Endothelial cell of umbilical vein (primary cell): Measurements from ENCODE around the gene TMEM106C. TPM values are rescaled to one million over a fixed set of nuclear protein-coding genes. Genes with fewer than 3 reads are reported as not detected.
A peak's percentile ranks its signal among the peaks of the same experiment; 100 is the strongest.

Experiments used
- BruUV-seq: library from RNA; stranded (reverse); fragments of 400-500 nt; replicated peaks from 2 replicates; lab custom pipeline; 2021; lab: Mats Ljungman, UMichigan
- CTCF ChIA-PET: fragments of 300-600, 350-600 bp; sonication (Branson Sonifier 250); formaldehyde crosslinking; loops from one replicate; lab custom pipeline; 2021; ENCODE audit warnings: antibody characterized with exemption, inconsistent platforms; lab: Charles Lee
- POLR2A ChIA-PET: fragments of 300-600, 350-600 bp; sonication (Branson Sonifier 250); formaldehyde crosslinking; loops from one replicate; lab custom pipeline; 2021; ENCODE audit warnings: antibody characterized with exemption, inconsistent platforms; lab: Charles Lee
- DNase-seq: peaks from one replicate; pipeline ENCODE4 v3.0.0-alpha.2; 2011; ENCODE audit warnings: low read depth, low spot score
- FAIRE-seq: peaks from 2 replicates; lab custom pipeline; 2011; peaks lifted over from hg19 to GRCh38; lab: Jason Lieb, UNC
- H2AFZ ChIP-seq: 2 replicates; pipeline ENCODE4 v1.6.0; 2012; ENCODE audit warnings: low read depth, low read length, control low read depth, inconsistent platforms
- H3K27ac ChIP-seq: 2 replicates; pipeline ENCODE4 v1.5.1; 2011; ENCODE audit warnings: low read depth, mild to moderate bottlenecking, control low read depth, low read length, moderate library complexity; ENCODE audit not compliant: insufficient read depth
- H3K27me3 ChIP-seq, 2 experiments: 2 replicates each; pipeline versions ENCODE4 v1.6.0 to v1.6.1; 2011; ENCODE audit warnings: low read length in 2 of 2, mixed read lengths in 1 of 2; ENCODE audit not compliant: control insufficient read depth in 2 of 2, insufficient read depth in 2 of 2
- H3K36me3 ChIP-seq, 2 experiments: 2 replicates in 1 of 2; 3 replicates in 1 of 2; pipeline ENCODE4 v1.5.1; 2011; ENCODE audit warnings: low read length in 2 of 2, mild to moderate bottlenecking in 1 of 2, moderate library complexity in 1 of 2; ENCODE audit not compliant: control insufficient read depth in 2 of 2, insufficient read depth in 2 of 2; ENCODE audit errors: extremely low read depth in 1 of 2
- H3K4me1 ChIP-seq: 3 replicates; pipeline ENCODE4 v1.5.1; 2011; ENCODE audit warnings: mild to moderate bottlenecking, low read length; ENCODE audit not compliant: control insufficient read depth, insufficient read depth; ENCODE audit errors: extremely low read depth
- H3K4me2 ChIP-seq: 2 replicates; pipeline ENCODE4 v1.6.1; 2011; ENCODE audit warnings: low read length, control low read depth, mixed read lengths; ENCODE audit not compliant: insufficient read depth
- H3K4me3 ChIP-seq, 3 experiments: fragments of 200-600 bp in 1 of 3; sonication (generic), shearing (Covaris generic) in 1 of 3; replicated peaks in 1 of 3; 2 replicates each; pipeline ENCODE4 v1.5.1; 2011 to 2016; ENCODE audit warnings: control low read depth in 3 of 3, low read length in 3 of 3, mild to moderate bottlenecking in 2 of 3, inconsistent platforms in 1 of 3, low read depth in 1 of 3, moderate library complexity in 1 of 3; ENCODE audit not compliant: insufficient read depth in 1 of 3
- H3K79me2 ChIP-seq: 2 replicates; pipeline ENCODE4 v1.6.0; 2012; ENCODE audit warnings: low read length, inconsistent platforms; ENCODE audit not compliant: control insufficient read depth, insufficient read depth
- H3K9ac ChIP-seq: replicated peaks from 2 replicates; pipeline ENCODE3; 2011; ENCODE audit warnings: low read length, control low read depth; ENCODE audit not compliant: insufficient read depth; ENCODE audit errors: extremely low read depth
- H3K9me1 ChIP-seq: replicated peaks from 3 replicates; pipeline ENCODE4 v1.6.0; 2011; ENCODE audit warnings: mild to moderate bottlenecking, low read length; ENCODE audit not compliant: control insufficient read depth, insufficient read depth; ENCODE audit errors: extremely low read depth
- H3K9me3 ChIP-seq: replicated peaks from 2 replicates; pipeline ENCODE4 v1.5.1; 2012; ENCODE audit warnings: low read length, inconsistent platforms; ENCODE audit not compliant: control insufficient read depth, insufficient read depth
- H4K20me1 ChIP-seq: replicated peaks from 2 replicates; pipeline ENCODE3; 2011; ENCODE audit warnings: mild to moderate bottlenecking, low read length; ENCODE audit not compliant: control insufficient read depth, insufficient read depth; ENCODE audit errors: extremely low read depth
- EZH2 ChIP-seq: IDR thresholded peaks from 2 replicates; pipeline ENCODE4 v1.6.1; 2012; ENCODE audit warnings: borderline replicate concordance, low read depth, mild to moderate bottlenecking, moderate library complexity, low read length, inconsistent platforms; ENCODE audit not compliant: severe bottlenecking
- FOS ChIP-seq: IDR thresholded peaks from 2 replicates; pipeline ENCODE4 v1.6.1; 2011; ENCODE audit warnings: mild to moderate bottlenecking, low read length, moderate library complexity, borderline replicate concordance; ENCODE audit not compliant: insufficient read depth
- GATA2 ChIP-seq: IDR thresholded peaks from 2 replicates; pipeline ENCODE4 v1.7.0; 2011; ENCODE audit warnings: low read depth, mild to moderate bottlenecking, moderate library complexity, mixed read lengths, low read length; ENCODE audit not compliant: insufficient read length, insufficient read depth
- JUN ChIP-seq: IDR thresholded peaks from 2 replicates; pipeline ENCODE4 v1.6.1; 2011; ENCODE audit warnings: borderline replicate concordance, low read depth; ENCODE audit not compliant: insufficient read length, insufficient read depth
- MYC ChIP-seq: IDR thresholded peaks from one replicate; pipeline ENCODE4 v1.6.1; 2011; ENCODE audit warnings: mild to moderate bottlenecking, low read depth, low read length
- POLR2A ChIP-seq: IDR thresholded peaks from 2 replicates; pipeline ENCODE4 v1.6.1; 2012; ENCODE audit warnings: low read depth, mild to moderate bottlenecking, control low read depth, low read length
- POLR2AphosphoS5 ChIP-seq: IDR thresholded peaks from 2 replicates; pipeline ENCODE4 v1.6.1; 2012; ENCODE audit warnings: low read depth, mild to moderate bottlenecking, control low read depth, low read length, moderate library complexity; ENCODE audit not compliant: insufficient read depth
- dilution Hi-C: fragments of 300-500 bp; cut with MboI; formaldehyde crosslinking; loops from one replicate; pipeline ENCODE4 v1.15.0; 2019; ENCODE audit warnings: low sequenced_read_pairs; ENCODE audit not compliant: extremely low pct_ligation_motif_present
- intact Hi-C: fragments of 100-400 bp; cut with micrococcal nuclease; formaldehyde crosslinking; loops from one replicate; pipeline ENCODE4 v1.10.0; 2022
- polyA plus RNA-seq, 4 experiments: library from polyadenylated mRNA; depleted of rRNA in 3 of 4; stranded (reverse) in 3 of 4; unstranded in 1 of 4; fragments of >200 nt; gene quantifications; 2 replicates each; pipeline versions ENCODE4 v1.2.1 to v1.2.3, GENCODE V29; 2011 to 2012; ENCODE audit warnings: missing spikeins in 1 of 4
- total RNA-seq: library from RNA; stranded (reverse); gene quantifications from 2 replicates; pipeline ENCODE4 v1.2.3, GENCODE V29; 2021
- TF ChIP-seq, protein P1 (sequence below): IDR thresholded peaks from 2 replicates; pipeline ENCODE4 v1.6.1; 2011; ENCODE audit not compliant: insufficient read depth, insufficient read length
- TF ChIP-seq, protein P2 (sequence below), 2 donors: IDR thresholded peaks; 1 replicate in 1 of 2; 2 replicates in 1 of 2; pipeline ENCODE4 v1.5.1; 2011; ENCODE audit warnings: low read length in 2 of 2, mild to moderate bottlenecking in 2 of 2, moderate library complexity in 2 of 2, control low read depth in 1 of 2, inconsistent platforms in 1 of 2, low read depth in 1 of 2; ENCODE audit not compliant: insufficient read depth in 1 of 2; ENCODE audit errors: extremely low read depth in 1 of 2

Gene TMEM106C
- total and polyA plus RNA-seq, 2 donors (not counting 3 experiments of a cell fraction or from before 2014, with no cell fraction given): 84.4 to 148 TPM

DNA sequence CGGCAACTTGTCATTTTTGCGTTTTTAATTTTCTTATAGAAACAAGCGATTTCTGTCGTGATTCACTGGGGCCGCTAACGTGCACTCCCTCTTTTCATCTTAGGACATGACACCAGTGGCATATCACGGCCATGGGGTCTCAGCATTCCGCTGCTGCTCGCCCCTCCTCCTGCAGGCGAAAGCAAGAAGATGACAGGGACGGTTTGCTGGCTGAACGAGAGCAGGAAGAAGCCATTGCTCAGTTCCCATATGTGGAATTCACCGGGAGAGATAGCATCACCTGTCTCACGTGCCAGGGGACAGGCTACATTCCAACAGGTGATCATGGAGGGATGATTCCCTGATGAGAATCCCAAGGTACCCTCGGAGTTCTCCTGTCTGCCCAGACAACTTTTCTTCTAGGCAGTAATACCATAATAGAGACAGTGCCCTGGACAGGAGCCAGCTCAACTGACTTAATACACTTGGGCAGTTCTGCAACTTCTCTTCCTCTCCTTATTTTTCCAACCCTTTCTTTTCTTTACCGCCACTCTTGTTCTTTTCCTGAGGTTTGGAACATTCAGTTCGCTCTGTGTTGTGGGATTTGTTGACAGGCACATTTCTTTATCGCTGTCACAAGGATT, 821 bp downstream of the TMEM106C start:
- CTCF ChIA-PET: interaction anchor here (0.7 to 5.9 kb wide), 18 partner anchors 10 to 654 kb away, joined by 3 to 56 read pairs (median 4); partner anchors contain the start of gene VDR
- peaks cover 7% of the 10 kb centered on the region for H3K4me1 ChIP-seq
- intact Hi-C loops (loop anchor here (1.0 to 10.0 kb wide), 3 partner anchors 38 to 651 kb away; partner anchors contain the start of gene COL2A1), dilution Hi-C loops (no loop called here)
- no peaks in the 10 kb centered on the region for H3K9me3 ChIP-seq
- POLR2A ChIA-PET: no interaction called here
- peaks cover 0 to 4% of the 10 kb centered on the region in 2 experiments for H3K27me3 ChIP-seq
- FAIRE-seq (peak; percentile 54), DNase-seq (peak; percentile 26)
- no peak overlapping the region for H3K27ac ChIP-seq
- no peak overlapping the region for H3K9ac ChIP-seq
- no peaks in the 10 kb centered on the region for H3K9me1 ChIP-seq
- peaks cover 0 to 2% of the 10 kb centered on the region in 2 experiments for H3K36me3 ChIP-seq
- H3K4me2 ChIP-seq: peak overlapping the region; percentile 83
- peak overlapping the region; percentile 99 for H2AFZ ChIP-seq
- H3K4me3 ChIP-seq: peak overlapping the region; percentile 59 to 87 (median 70)
- BruUV-seq: TSS peak; percentile 36
- TF ChIP-seq POLR2A: no peak
- TF ChIP-seq JUN: no peak
- no peak for TF ChIP-seq GATA2
- no peak for TF ChIP-seq FOS
- no peak for TF ChIP-seq EZH2
- no peak for TF ChIP-seq POLR2AphosphoS5
- TF ChIP-seq, protein P1, sequence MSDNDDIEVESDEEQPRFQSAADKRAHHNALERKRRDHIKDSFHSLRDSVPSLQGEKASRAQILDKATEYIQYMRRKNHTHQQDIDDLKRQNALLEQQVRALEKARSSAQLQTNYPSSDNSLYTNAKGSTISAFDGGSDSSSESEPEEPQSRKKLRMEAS: no peak
- TF ChIP-seq, protein P2, sequence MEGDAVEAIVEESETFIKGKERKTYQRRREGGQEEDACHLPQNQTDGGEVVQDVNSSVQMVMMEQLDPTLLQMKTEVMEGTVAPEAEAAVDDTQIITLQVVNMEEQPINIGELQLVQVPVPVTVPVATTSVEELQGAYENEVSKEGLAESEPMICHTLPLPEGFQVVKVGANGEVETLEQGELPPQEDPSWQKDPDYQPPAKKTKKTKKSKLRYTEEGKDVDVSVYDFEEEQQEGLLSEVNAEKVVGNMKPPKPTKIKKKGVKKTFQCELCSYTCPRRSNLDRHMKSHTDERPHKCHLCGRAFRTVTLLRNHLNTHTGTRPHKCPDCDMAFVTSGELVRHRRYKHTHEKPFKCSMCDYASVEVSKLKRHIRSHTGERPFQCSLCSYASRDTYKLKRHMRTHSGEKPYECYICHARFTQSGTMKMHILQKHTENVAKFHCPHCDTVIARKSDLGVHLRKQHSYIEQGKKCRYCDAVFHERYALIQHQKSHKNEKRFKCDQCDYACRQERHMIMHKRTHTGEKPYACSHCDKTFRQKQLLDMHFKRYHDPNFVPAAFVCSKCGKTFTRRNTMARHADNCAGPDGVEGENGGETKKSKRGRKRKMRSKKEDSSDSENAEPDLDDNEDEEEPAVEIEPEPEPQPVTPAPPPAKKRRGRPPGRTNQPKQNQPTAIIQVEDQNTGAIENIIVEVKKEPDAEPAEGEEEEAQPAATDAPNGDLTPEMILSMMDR (IDR thresholded peaks at IDR 0.05; ENCODE audit: extremely low read depth in 1 of 2, insufficient read depth in 1 of 2, low read depth in 1 of 2, low read length in 2 of 2): no peak
- TF ChIP-seq MYC: no peak
- H4K20me1 ChIP-seq: no peaks in the 10 kb centered on the region
- no peaks in the 10 kb centered on the region for H3K79me2 ChIP-seq
